Colonic mucosa (tissue), 4 donors: Measurements from ENCODE around the gene PDE2A. TPM values are rescaled to one million over a fixed set of nuclear protein-coding genes. Genes with fewer than 3 reads are reported as not detected.

Source experiments
- DNase-seq: peaks from one replicate; pipeline ENCODE4 v3.0.0-alpha.2; 2020
- H3K27ac ChIP-seq: fragments of 200-600 bp; one replicate; pipeline ENCODE4 v1.8.0; 2021
- H3K27me3 ChIP-seq: fragments of 200-600 bp; one replicate; pipeline ENCODE4 v1.8.0; 2021
- H3K36me3 ChIP-seq: fragments of 200-600 bp; one replicate; pipeline ENCODE4 v1.8.0; 2021
- H3K4me1 ChIP-seq: fragments of 200-600 bp; one replicate; pipeline ENCODE4 v1.8.0; 2021; ENCODE audit warnings: mild to moderate bottlenecking
- H3K4me3 ChIP-seq: fragments of 200-600 bp; one replicate; pipeline ENCODE4 v1.8.0; 2021
- H3K9ac ChIP-seq, 2 donors: one replicate each; pipeline ENCODE4 v1.7.0; 2013; ENCODE audit warnings: control low read depth in 2 of 2, low read depth in 2 of 2, low read length in 2 of 2
- H3K9me3 ChIP-seq: fragments of 200-600 bp; one replicate; pipeline ENCODE4 v1.8.0; 2021
- CTCF ChIP-seq: fragments of 200-600 bp; IDR thresholded peaks from one replicate; pipeline ENCODE4 v1.8.0; 2022; ENCODE audit warnings: antibody characterized with exemption, mild to moderate bottlenecking
- intact Hi-C: fragments of 100-400 bp; cut with DNase I; formaldehyde crosslinking; loops from one replicate; pipeline ENCODE4 v1.14.1; 2022
- total RNA-seq, 2 donors: library from RNA; stranded (reverse); fragmentation: NEBNext Ultra II Directional in 1 of 2; extraction: Animal tissue kit (Norgen Biotek cat#: 25700) in 1 of 2; gene quantifications; one replicate each; pipeline ENCODE4 v1.2.1, GENCODE V29; 2021
- donor health status: healthy.
- donor health status: DM: no; HTN: no; CAD: no.
- donor health status: DM: no; HTN: no; CAD: no.

The PDE2A gene
- total RNA-seq, 2 donors from 2014 or later = 5.6 to 8.9 TPM

- no peak for DNase-seq
- intact Hi-C loops = no loop called here
- TF ChIP-seq CTCF = no peak
- H3K27me3 ChIP-seq = peaks cover 10% of the 10 kb centered on the region
- H3K9ac ChIP-seq = no peak overlapping the region
- peaks cover 5% of the 10 kb centered on the region for H3K4me1 ChIP-seq
- no peak overlapping the region for H3K4me3 ChIP-seq
- no peaks in the 10 kb centered on the region for H3K9me3 ChIP-seq
- H3K27ac ChIP-seq = no peak overlapping the region
- no peaks in the 10 kb centered on the region for H3K36me3 ChIP-seq
These were observed 37.0 kb downstream of the PDE2A start for GRCh38 chr11:72637198-72637597.

GRCh38 chr11:72636376-72636775 is 37.8 kb downstream of the PDE2A start:
- H3K27me3 ChIP-seq = peaks cover 4% of the 10 kb centered on the region
- no peaks in the 10 kb centered on the region for H3K36me3 ChIP-seq
- H3K4me3 ChIP-seq = no peak overlapping the region
- no peak for DNase-seq
- no peak overlapping the region for H3K9ac ChIP-seq
- no peak overlapping the region for H3K27ac ChIP-seq
- TF ChIP-seq CTCF = no peak
- H3K4me1 ChIP-seq = no peaks in the 10 kb centered on the region
- intact Hi-C loops = no loop called here
- no peaks in the 10 kb centered on the region for H3K9me3 ChIP-seq

- TF ChIP-seq CTCF = no peak
- H3K9ac ChIP-seq = no peak overlapping the region
- intact Hi-C loops = no loop called here
- H3K27ac ChIP-seq = no peak overlapping the region
- no peak for DNase-seq
- no peaks in the 10 kb centered on the region for H3K9me3 ChIP-seq
- H3K36me3 ChIP-seq = no peaks in the 10 kb centered on the region
- H3K4me1 ChIP-seq = no peaks in the 10 kb centered on the region
- no peak overlapping the region for H3K4me3 ChIP-seq
- no peaks in the 10 kb centered on the region for H3K27me3 ChIP-seq
These were observed 38.3 kb downstream of the PDE2A start for GRCh38 chr11:72635933-72636332.

GRCh38 chr11:72635309-72635915 is 38.8 kb downstream of the PDE2A start:
- no peak for TF ChIP-seq CTCF
- no peak overlapping the region for H3K9ac ChIP-seq
- H3K4me1 ChIP-seq = no peaks in the 10 kb centered on the region

GRCh38 chr11:72634472-72635095 is 39.6 kb downstream of the PDE2A start:
- no peaks in the 10 kb centered on the region for H3K27me3 ChIP-seq
- DNase-seq = no peak
- intact Hi-C loops = no loop called here
- no peaks in the 10 kb centered on the region for H3K36me3 ChIP-seq
- H3K9ac ChIP-seq = no peak overlapping the region
- H3K27ac ChIP-seq = no peak overlapping the region
- no peaks in the 10 kb centered on the region for H3K9me3 ChIP-seq
- H3K4me3 ChIP-seq = no peak overlapping the region
- no peaks in the 10 kb centered on the region for H3K4me1 ChIP-seq
- TF ChIP-seq CTCF = no peak

More at GRCh38 chr11:72635309-72635915, 38.8 kb downstream of the PDE2A start:
- Histone ChIP-seq H3K9me3 (no peaks in the 10 kb centered on the region), H3K4me3 (no peak overlapping the region), H3K36me3 (no peaks in the 10 kb centered on the region), H3K27ac (no peak overlapping the region), H3K27me3 (no peaks in the 10 kb centered on the region)
- intact Hi-C loops = no loop called here
- no peak for DNase-seq
